H9 (cell line): ENCODE results near the gene NCEH1. TPM values are rescaled to one million over a fixed set of nuclear protein-coding genes. Genes with fewer than 3 reads are reported as not detected.

Experiments
- DNase-seq: peaks from one replicate; pipeline ENCODE4 v3.0.0-alpha.2; 2017
- H2AFZ ChIP-seq: one replicate; pipeline ENCODE4 v1.6.1; 2013; ENCODE audit warnings: mild to moderate bottlenecking, low read length, control low read depth, moderate library complexity
- H2AK5ac ChIP-seq: 2 replicates; pipeline ENCODE4 v1.6.1; 2013; ENCODE audit warnings: low read length, control low read depth, mixed read lengths; ENCODE audit not compliant: insufficient read length
- H2BK120ac ChIP-seq: one replicate; pipeline ENCODE4 v1.6.1; 2013; ENCODE audit warnings: low read depth, mild to moderate bottlenecking, low read length, control low read depth, inconsistent platforms; ENCODE audit not compliant: poor library complexity, severe bottlenecking
- H2BK12ac ChIP-seq: 2 replicates; pipeline ENCODE4 v1.6.1; 2013; ENCODE audit warnings: low read length, control low read depth, mixed read lengths, low read depth; ENCODE audit not compliant: insufficient read length
- H2BK15ac ChIP-seq: 2 replicates; pipeline ENCODE4 v1.6.1; 2013; ENCODE audit warnings: low read depth, low read length, control low read depth
- H2BK20ac ChIP-seq: one replicate; pipeline ENCODE4 v1.6.1; 2013; ENCODE audit warnings: low read depth, mild to moderate bottlenecking, low read length, control low read depth, inconsistent platforms; ENCODE audit not compliant: poor library complexity, severe bottlenecking
- H2BK5ac ChIP-seq: 2 replicates; pipeline ENCODE4 v1.6.1; 2013; ENCODE audit warnings: low read length, control low read depth, mixed read lengths; ENCODE audit not compliant: insufficient read length
- H3K14ac ChIP-seq: 2 replicates; pipeline ENCODE4 v1.6.1; 2013; ENCODE audit warnings: low read length, control low read depth; ENCODE audit not compliant: insufficient read depth
- H3K18ac ChIP-seq: 2 replicates; pipeline ENCODE4 v1.6.1; 2013; ENCODE audit warnings: low read depth, mild to moderate bottlenecking, mixed read lengths, low read length, control low read depth; ENCODE audit not compliant: insufficient read length
- H3K23ac ChIP-seq: 2 replicates; pipeline ENCODE4 v1.6.1; 2013; ENCODE audit warnings: low read length, control low read depth, mixed read lengths, low read depth; ENCODE audit not compliant: insufficient read length
- H3K23me2 ChIP-seq: 2 replicates; pipeline ENCODE4 v1.6.1; 2013; ENCODE audit warnings: low read depth, mild to moderate bottlenecking, mixed read lengths, low read length, control low read depth; ENCODE audit not compliant: insufficient read length, poor library complexity, severe bottlenecking
- H3K27ac ChIP-seq: 2 replicates; pipeline ENCODE4 v1.5.1; 2013; ENCODE audit warnings: low read length, control low read depth, mixed read lengths, low read depth; ENCODE audit not compliant: insufficient read length
- H3K27me3 ChIP-seq: 2 replicates; pipeline ENCODE4 v1.6.1; 2013; ENCODE audit warnings: low read length, control low read depth, inconsistent platforms; ENCODE audit not compliant: insufficient read depth
- H3K4ac ChIP-seq: 2 replicates; pipeline ENCODE4 v1.6.1; 2013; ENCODE audit warnings: low read depth, mild to moderate bottlenecking, control low read depth, inconsistent platforms, low read length, moderate library complexity
- H3K4me1 ChIP-seq: 2 replicates; pipeline ENCODE4 v1.6.1; 2013; ENCODE audit warnings: low read length, control low read depth, inconsistent platforms; ENCODE audit not compliant: insufficient read depth
- H3K4me2 ChIP-seq: 2 replicates; pipeline ENCODE4 v1.6.1; 2013; ENCODE audit warnings: low read length, control low read depth, mixed read lengths; ENCODE audit not compliant: insufficient read length, insufficient read depth
- H3K56ac ChIP-seq: 2 replicates; pipeline ENCODE4 v1.6.1; 2013; ENCODE audit warnings: low read depth, mild to moderate bottlenecking, mixed read lengths, low read length, control low read depth; ENCODE audit not compliant: insufficient read length
- H3K79me1 ChIP-seq: 2 replicates; pipeline ENCODE4 v1.6.1; 2013; ENCODE audit warnings: low read depth, mild to moderate bottlenecking, moderate library complexity, low read length, control low read depth, inconsistent platforms; ENCODE audit not compliant: insufficient read depth, poor library complexity, severe bottlenecking
- H3K79me2 ChIP-seq: 2 replicates; pipeline ENCODE4 v1.6.1; 2013; ENCODE audit warnings: low read length, control low read depth, inconsistent platforms; ENCODE audit not compliant: insufficient read depth
- H3K9ac ChIP-seq: 2 replicates; pipeline ENCODE4 v1.6.1; 2013; ENCODE audit warnings: low read length, control low read depth, mixed read lengths; ENCODE audit not compliant: insufficient read length; ENCODE audit errors: extremely low read depth
- H3K9me3 ChIP-seq: one replicate; pipeline ENCODE4 v1.6.1; 2013; ENCODE audit warnings: low read depth, low read length, inconsistent platforms; ENCODE audit not compliant: control insufficient read depth
- H3T11ph ChIP-seq: one replicate; pipeline ENCODE4 v1.6.1; 2013; ENCODE audit warnings: mild to moderate bottlenecking, low read length, control low read depth, inconsistent platforms
- H4K20me1 ChIP-seq: one replicate; pipeline ENCODE4 v1.6.1; 2013; ENCODE audit not compliant: control insufficient read depth, insufficient read length, insufficient read depth
- H4K5ac ChIP-seq: 2 replicates; pipeline ENCODE4 v1.6.1; 2013; ENCODE audit warnings: low read depth, mild to moderate bottlenecking, mixed read lengths, low read length, control low read depth; ENCODE audit not compliant: insufficient read length
- H4K8ac ChIP-seq: replicated peaks from 2 replicates; pipeline ENCODE4 v1.6.1; 2013; ENCODE audit warnings: low read length, control low read depth, mixed read lengths, low read depth; ENCODE audit not compliant: insufficient read length
- H4K91ac ChIP-seq: 2 replicates; pipeline ENCODE4 v1.6.1; 2013; ENCODE audit warnings: low read depth, mild to moderate bottlenecking, moderate library complexity, mixed read lengths, low read length, control low read depth; ENCODE audit not compliant: insufficient read length
- H3K27ac Mint-ChIP-seq, 3 experiments: 2 replicates in 2 of 3; 3 replicates in 1 of 3; pipeline ENCODE4 v1.8.0; 2020 to 2021; ENCODE audit warnings: mixed read lengths in 3 of 3, mild to moderate bottlenecking in 1 of 3, moderate library complexity in 1 of 3
- H3K27me3 Mint-ChIP-seq: 2 replicates; pipeline ENCODE4 v1.8.0; 2021; ENCODE audit warnings: low read depth, mild to moderate bottlenecking, moderate library complexity, mixed read lengths
- H3K36me3 Mint-ChIP-seq, 3 experiments: 2 replicates in 2 of 3; 3 replicates in 1 of 3; pipeline ENCODE4 v1.8.0; 2020 to 2021; ENCODE audit warnings: low read depth in 3 of 3, mixed read lengths in 3 of 3; ENCODE audit not compliant: insufficient read depth in 1 of 3
- H3K4me1 Mint-ChIP-seq, 2 experiments: 2 replicates each; pipeline ENCODE4 v1.8.0; 2020; ENCODE audit warnings: mixed read lengths in 2 of 2
- H3K4me3 Mint-ChIP-seq, 2 experiments: 2 replicates in 1 of 2; 3 replicates in 1 of 2; pipeline ENCODE4 v1.8.0; 2020 to 2021; ENCODE audit warnings: mild to moderate bottlenecking in 2 of 2, mixed read lengths in 2 of 2, moderate library complexity in 1 of 2
- H3K9me3 Mint-ChIP-seq, 2 experiments: 2 replicates in 1 of 2; 3 replicates in 1 of 2; pipeline ENCODE4 v1.8.0; 2020; ENCODE audit warnings: mild to moderate bottlenecking in 2 of 2, mixed read lengths in 2 of 2, moderate library complexity in 1 of 2
- WGBS: extraction: QIAGEN DNeasy Blood & Tissue Kit; methylation state at CpG from one replicate; pipeline ENCODE4 v1.1.7; 2013; ENCODE audit warnings: missing lambda C conversion rate, low lambda C conversion rate, mixed read lengths; ENCODE audit not compliant: insufficient read length; ENCODE audit errors: extremely low coverage; 5-methylcytosine and 5-hydroxymethylcytosine counted together
- total RNA-seq: library from RNA; stranded (reverse); gene quantifications from 2 replicates; pipeline ENCODE4 v1.2.1, GENCODE V29; 2021
- TF ChIP-seq, protein P1 (sequence below): fragments of 200-600 bp; sonication (generic); conservative IDR thresholded peaks from 3 replicates; pipeline ENCODE4 v1.8.0; 2021; ENCODE audit warnings: antibody characterized with exemption, mild to moderate bottlenecking

NCEH1 gene
- total RNA-seq, 1 experiment from 2014 or later, result 2.3 TPM

- no peaks in the 10 kb centered on the region for H3K27me3 ChIP-seq
- Mint-ChIP-seq H3K27me3 (no peaks in the 10 kb centered on the region; the same call in 1 of the 2 replicates), H3K4me1 (peaks cover 15 to 19% of the 10 kb centered on the region in 2 experiments), H3K36me3 (peaks cover 11 to 36% (median 16%) of the 10 kb centered on the region in 3 experiments), H3K9me3 (peaks cover 31 to 34% of the 10 kb centered on the region in 2 experiments), H3K4me3 (no peak overlapping the region), H3K27ac (no peak overlapping the region)
- no peak for DNase-seq
- H4K8ac ChIP-seq, result no peak overlapping the region
- H2BK120ac ChIP-seq, result no peak overlapping the region
- H3K9ac ChIP-seq, result no peak overlapping the region
- H3K23me2 ChIP-seq, result no peaks in the 10 kb centered on the region
- H3K18ac ChIP-seq, result no peak overlapping the region
- H4K20me1 ChIP-seq, result no peaks in the 10 kb centered on the region
- H3K14ac ChIP-seq, result no peak overlapping the region
- TF ChIP-seq, protein P1, sequence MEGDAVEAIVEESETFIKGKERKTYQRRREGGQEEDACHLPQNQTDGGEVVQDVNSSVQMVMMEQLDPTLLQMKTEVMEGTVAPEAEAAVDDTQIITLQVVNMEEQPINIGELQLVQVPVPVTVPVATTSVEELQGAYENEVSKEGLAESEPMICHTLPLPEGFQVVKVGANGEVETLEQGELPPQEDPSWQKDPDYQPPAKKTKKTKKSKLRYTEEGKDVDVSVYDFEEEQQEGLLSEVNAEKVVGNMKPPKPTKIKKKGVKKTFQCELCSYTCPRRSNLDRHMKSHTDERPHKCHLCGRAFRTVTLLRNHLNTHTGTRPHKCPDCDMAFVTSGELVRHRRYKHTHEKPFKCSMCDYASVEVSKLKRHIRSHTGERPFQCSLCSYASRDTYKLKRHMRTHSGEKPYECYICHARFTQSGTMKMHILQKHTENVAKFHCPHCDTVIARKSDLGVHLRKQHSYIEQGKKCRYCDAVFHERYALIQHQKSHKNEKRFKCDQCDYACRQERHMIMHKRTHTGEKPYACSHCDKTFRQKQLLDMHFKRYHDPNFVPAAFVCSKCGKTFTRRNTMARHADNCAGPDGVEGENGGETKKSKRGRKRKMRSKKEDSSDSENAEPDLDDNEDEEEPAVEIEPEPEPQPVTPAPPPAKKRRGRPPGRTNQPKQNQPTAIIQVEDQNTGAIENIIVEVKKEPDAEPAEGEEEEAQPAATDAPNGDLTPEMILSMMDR, result no peak
- no peaks in the 10 kb centered on the region for H3K79me1 ChIP-seq
- no peak overlapping the region for H2BK15ac ChIP-seq
- no peak overlapping the region for H2BK20ac ChIP-seq
- H3K9me3 ChIP-seq, result no peaks in the 10 kb centered on the region
- H2AFZ ChIP-seq, result no peak overlapping the region
- H3K27ac ChIP-seq, result no peak overlapping the region
- H4K91ac ChIP-seq, result no peak overlapping the region
- H3K4me2 ChIP-seq, result no peak overlapping the region
- no peak overlapping the region for H3K4ac ChIP-seq
- no peaks in the 10 kb centered on the region for H3K4me1 ChIP-seq
- H3K23ac ChIP-seq, result no peak overlapping the region
- H3K79me2 ChIP-seq, result no peaks in the 10 kb centered on the region
- H3K56ac ChIP-seq, result no peak overlapping the region
- no peak overlapping the region for H4K5ac ChIP-seq
- no peak overlapping the region for H2AK5ac ChIP-seq
- no peak overlapping the region for H3T11ph ChIP-seq
- no peak overlapping the region for H2BK12ac ChIP-seq
- H2BK5ac ChIP-seq, result no peak overlapping the region
- no CpG with 5 or more reads among the region's 4 CpGs for WGBS
Observed at GRCh38 chr3:172669021-172669420, 41.8 kb downstream of the NCEH1 start.
